Stomach (tissue), 9 donors: ENCODE results near the gene SLC25A48. TPM values are rescaled to one million over a fixed set of nuclear protein-coding genes. Genes with fewer than 3 reads are reported as not detected.

Experiments
- DNase-seq, 2 donors: peaks; one replicate each; pipeline versions ENCODE4 v3.0.0 to v3.0.0-alpha.2; 2013 to 2019
- H3K27ac ChIP-seq, 5 donors: fragments of 200-600 bp in 4 of 5; sonication (generic) in 4 of 5; one replicate each; pipeline ENCODE4 v1.5.1; 2013 to 2019; ENCODE audit warnings: mild to moderate bottlenecking in 1 of 5, moderate library complexity in 1 of 5
- H3K27me3 ChIP-seq, 3 donors: fragments of 200-600 bp; sonication (generic); one replicate each; pipeline ENCODE4 v1.5.1; 2017 to 2019; ENCODE audit warnings: mixed run types in 1 of 3
- H3K36me3 ChIP-seq, 4 donors: fragments of 200-600 bp; sonication (generic); 1 replicate in 3 of 4; 2 replicates in 1 of 4; pipeline ENCODE4 v1.5.1; 2016 to 2019
- H3K4me1 ChIP-seq, 4 donors: fragments of 200-600 bp; sonication (generic); one replicate each; pipeline ENCODE4 v1.5.1; 2016 to 2019
- H3K4me3 ChIP-seq, 4 donors: fragments of 200-600 bp; sonication (generic) in 3 of 4; one replicate each; pipeline ENCODE4 v1.5.1; 2016 to 2019; ENCODE audit warnings: mild to moderate bottlenecking in 1 of 4
- H3K9me3 ChIP-seq, 4 donors: fragments of 200-600 bp; sonication (generic); one replicate each; pipeline ENCODE4 v1.5.1; 2016 to 2019
- EP300 ChIP-seq: sonication (generic); formaldehyde crosslinking; IDR thresholded peaks from one replicate; pipeline ENCODE4 v1.6.1; 2017; ENCODE audit warnings: antibody characterized with exemption
- POLR2A ChIP-seq, 4 donors: fragments of 450-650 bp; IDR thresholded peaks; one replicate each; pipeline ENCODE4 v1.6.1; 2016; ENCODE audit warnings: antibody characterized with exemption in 4 of 4, control low read depth in 2 of 4, mild to moderate bottlenecking in 1 of 4, moderate library complexity in 1 of 4
- POLR2AphosphoS5 ChIP-seq, 3 donors: sonication (generic); formaldehyde crosslinking; IDR thresholded peaks; one replicate each; pipeline ENCODE4 v1.6.1; 2016; ENCODE audit warnings: antibody characterized with exemption in 3 of 3
- WGBS, 5 donors: extraction: QIAGEN DNeasy Blood & Tissue Kit in 3 of 5; methylation state at CpG; one replicate each; pipeline versions ENCODE4 v1.1.5 to v1.1.7; 2013 to 2018; 5-methylcytosine and 5-hydroxymethylcytosine counted together
- intact Hi-C: fragments of 100-400 bp; cut with DNase I; formaldehyde crosslinking; loops from one replicate; pipeline ENCODE4 v1.15.1; 2023; ENCODE audit warnings: low total_unique reads
- polyA plus RNA-seq, 3 donors: library from polyadenylated mRNA; stranded (reverse); fragments of 200-250 nt; gene quantifications; one replicate each; pipeline ENCODE4 v1.2.3, GENCODE V29; 2013
- small RNA-seq, 4 donors: library from RNA; depleted of rRNA; stranded (forward); fragments of <200 nt; gene quantifications; one replicate each; pipeline ENCODE3, GENCODE V24; 2016
- total RNA-seq, 5 donors: library from RNA; depleted of rRNA; stranded (reverse); fragments of >200 nt; gene quantifications; one replicate each; pipeline versions ENCODE4 v1.1.0 to v1.2.3, GENCODE V29; 2014 to 2016
- TF ChIP-seq, protein P1 (sequence below), 7 experiments: fragments of 450-650 bp in 4 of 7; fragments of 200-600 bp in 3 of 7; sonication (generic) in 3 of 7; IDR thresholded peaks; one replicate each; pipeline ENCODE4 v1.5.1; 2016 to 2019; ENCODE audit warnings: antibody characterized with exemption in 7 of 7, control low read depth in 2 of 7, mild to moderate bottlenecking in 1 of 7
- donor health status: healthy with polysubstance abuse.
- donor health status: Bipolar disorder and iron deficiency.
- donor health status: healthy.

The SLC25A48 gene
- total and polyA plus RNA-seq, 8 donors = 0.13 to 0.37 TPM; not detected in 6

DNA sequence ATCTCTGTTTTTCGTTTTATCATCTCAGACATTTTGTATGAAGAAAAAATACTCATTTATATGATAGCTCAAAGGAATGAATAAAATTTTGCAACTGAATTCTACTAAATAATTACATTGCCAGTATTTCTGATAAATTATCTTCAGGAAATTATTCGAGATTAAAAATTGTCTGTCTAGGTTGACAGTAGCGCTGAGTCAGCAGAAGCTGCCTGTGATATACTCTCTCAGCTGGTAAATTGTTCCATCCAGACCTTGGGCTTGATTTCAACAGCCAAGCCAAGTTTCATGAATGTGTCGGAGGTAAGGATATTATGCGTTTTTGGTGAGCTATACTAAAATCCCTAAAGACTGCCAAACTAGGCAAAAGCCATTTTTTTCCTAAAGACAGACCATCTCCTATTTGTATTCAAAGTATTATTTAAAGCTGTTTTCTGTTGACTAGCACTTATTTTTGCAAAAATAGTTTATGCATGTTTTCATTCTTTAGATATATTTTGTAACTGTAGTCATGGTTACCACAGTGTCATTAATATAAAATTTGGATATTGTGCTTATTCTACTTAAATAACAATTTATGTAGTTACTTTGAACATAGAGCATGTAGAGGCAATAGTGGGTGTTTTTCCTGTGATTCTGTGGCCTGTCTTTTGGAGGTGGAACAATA is 102.9 kb downstream of the SLC25A48 start:
- Histone ChIP-seq H3K4me3 (no peak overlapping the region), H3K9me3 (no peaks in the 10 kb centered on the region), H3K27me3 (peaks cover 0 to 7% (median 0%) of the 10 kb centered on the region in 3 donors), H3K27ac (no peak overlapping the region), H3K4me1 (no peaks in the 10 kb centered on the region), H3K36me3 (no peaks in the 10 kb centered on the region)
- intact Hi-C loops = no loop called here
- TF ChIP-seq POLR2A (IDR thresholded peaks at IDR 0.05) = no peak
- no peak for TF ChIP-seq POLR2AphosphoS5 (IDR thresholded peaks at IDR 0.05)
- TF ChIP-seq, protein P1, sequence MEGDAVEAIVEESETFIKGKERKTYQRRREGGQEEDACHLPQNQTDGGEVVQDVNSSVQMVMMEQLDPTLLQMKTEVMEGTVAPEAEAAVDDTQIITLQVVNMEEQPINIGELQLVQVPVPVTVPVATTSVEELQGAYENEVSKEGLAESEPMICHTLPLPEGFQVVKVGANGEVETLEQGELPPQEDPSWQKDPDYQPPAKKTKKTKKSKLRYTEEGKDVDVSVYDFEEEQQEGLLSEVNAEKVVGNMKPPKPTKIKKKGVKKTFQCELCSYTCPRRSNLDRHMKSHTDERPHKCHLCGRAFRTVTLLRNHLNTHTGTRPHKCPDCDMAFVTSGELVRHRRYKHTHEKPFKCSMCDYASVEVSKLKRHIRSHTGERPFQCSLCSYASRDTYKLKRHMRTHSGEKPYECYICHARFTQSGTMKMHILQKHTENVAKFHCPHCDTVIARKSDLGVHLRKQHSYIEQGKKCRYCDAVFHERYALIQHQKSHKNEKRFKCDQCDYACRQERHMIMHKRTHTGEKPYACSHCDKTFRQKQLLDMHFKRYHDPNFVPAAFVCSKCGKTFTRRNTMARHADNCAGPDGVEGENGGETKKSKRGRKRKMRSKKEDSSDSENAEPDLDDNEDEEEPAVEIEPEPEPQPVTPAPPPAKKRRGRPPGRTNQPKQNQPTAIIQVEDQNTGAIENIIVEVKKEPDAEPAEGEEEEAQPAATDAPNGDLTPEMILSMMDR (IDR thresholded peaks at IDR 0.05) = no peak
- no peak for TF ChIP-seq EP300
- WGBS, 5 donors = 84 to 90% (median 88%) methylated on average over 5 of the region's 5 CpGs
- no peak for DNase-seq

Small RNAs within 50 kb of the gene (small RNA-seq; reads per million reads assigned to genes)
- gene MIR5692C1 = 0 reads per million in 4 donors

Other genes with a start within 250 kb of the SLC25A48 start
- not detected for gene IL9, start 61.2 kb downstream of the SLC25A48 start, total RNA-seq
- not detected for gene IL9, start 61.2 kb downstream of the SLC25A48 start, polyA plus RNA-seq
- gene LECT2, start 120.3 kb downstream of the SLC25A48 start, total RNA-seq = not detected
- not detected for gene LECT2, start 120.3 kb downstream of the SLC25A48 start, polyA plus RNA-seq
- 100 to 1,000 TPM in 1 of 5 donors, 10 to 100 TPM in 4; 24.5 to 180 (median 70.1) TPM for gene TGFBI, start 194.3 kb downstream of the SLC25A48 start, total RNA-seq
- gene TGFBI, start 194.3 kb downstream of the SLC25A48 start, polyA plus RNA-seq = 100 to 1,000 TPM in 1 of 3 donors, 10 to 100 TPM in 2; 43.5 to 116 (median 54.4) TPM